ENCODE results near the gene MECP2. TPM values are rescaled to one million over a fixed set of nuclear protein-coding genes. Genes with fewer than 3 reads are reported as not detected.

MECP2 gene
- polyA plus RNA-seq, 4 donors, result 9.4 to 18.4 (median 12.9) TPM

DNA sequence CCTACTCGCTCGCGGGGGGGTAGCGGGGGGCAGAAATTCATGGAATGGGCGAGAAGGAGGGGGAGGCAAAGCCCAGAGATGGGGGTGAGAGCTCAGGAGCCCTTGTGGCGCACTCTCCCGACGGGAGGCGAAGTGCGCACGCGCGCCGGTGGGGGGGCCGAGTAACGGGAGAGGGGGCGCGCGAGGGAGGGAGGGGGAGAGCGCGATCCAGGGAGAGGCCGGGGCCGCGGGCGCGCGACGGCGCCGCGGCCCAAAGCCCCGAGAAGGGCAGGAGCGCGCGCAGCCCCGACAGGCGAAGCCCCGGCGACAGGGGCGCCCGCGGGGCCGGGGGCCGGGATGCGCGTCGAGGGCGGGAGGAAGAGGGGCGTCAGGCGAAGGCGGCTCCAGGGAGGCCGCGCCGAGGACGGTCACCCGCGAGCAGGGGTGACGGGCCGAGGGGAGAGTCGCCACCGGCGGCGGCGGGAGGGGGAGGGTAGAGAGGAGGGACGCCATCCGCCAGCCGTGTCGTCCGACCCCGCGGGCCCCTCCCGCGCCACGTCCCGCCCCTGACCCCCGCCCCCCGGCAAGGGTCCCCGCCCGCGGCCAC lies 421 bp downstream of the MECP2 start:
- FAIRE-seq, result no peak
- peak; percentile 38 to 71 for DNase-seq
- Histone ChIP-seq H3K27me3 (ENCODE audit: control insufficient read depth in 3 of 3, insufficient read depth in 3 of 3, low read length in 3 of 3) (no peaks in the 10 kb centered on the region), H3K4me3 (ENCODE audit: low read depth in 1 of 3, low read length in 3 of 3) (peak overlapping the region; percentile 61 to 83 (median 82)), H3K9me3 (ENCODE audit: control insufficient read depth in 2 of 2, insufficient read depth in 1 of 2, low read depth in 1 of 2, low read length in 1 of 2) (no peaks in the 10 kb centered on the region), H3K36me3 (ENCODE audit: control insufficient read depth in 3 of 3, insufficient read depth in 2 of 3, low read depth in 1 of 3, low read length in 3 of 3) (no peaks in the 10 kb centered on the region), H3K4me1 (ENCODE audit: control insufficient read depth in 3 of 3, insufficient read depth in 2 of 3, low read depth in 1 of 3, low read length in 2 of 3) (peaks cover 0 to 9% (median 7%) of the 10 kb centered on the region in 3 donors), H3K27ac (ENCODE audit: low read depth in 1 of 3, low read length in 2 of 3) (peak overlapping the region; percentile 63 to 92 (median 77))
- 0 to 36% (median 14%) methylated on average over 10 to 69 of the region's 80 CpGs for whole genome bisulfite sequencing, 3 donors

- H3K27me3 ChIP-seq (ENCODE audit: control insufficient read depth in 3 of 3, insufficient read depth in 3 of 3, low read length in 3 of 3), result no peaks in the 10 kb centered on the region
- H3K36me3 ChIP-seq (ENCODE audit: control insufficient read depth in 3 of 3, insufficient read depth in 2 of 3, low read depth in 1 of 3, low read length in 3 of 3), result peaks cover 0 to 3% (median 0%) of the 10 kb centered on the region in 3 donors
- H3K4me1 ChIP-seq (ENCODE audit: control insufficient read depth in 3 of 3, insufficient read depth in 2 of 3, low read depth in 1 of 3, low read length in 2 of 3), result peaks cover 0 to 9% (median 7%) of the 10 kb centered on the region in 3 donors
- 10 to 49% (median 29%) methylated on average over 31 of the region's 31 CpGs for WGBS, 3 donors
- H3K4me3 ChIP-seq (ENCODE audit: low read depth in 1 of 3, low read length in 3 of 3), result peak overlapping the region; percentile 61 to 83 (median 82)
- H3K27ac ChIP-seq (ENCODE audit: low read depth in 1 of 3, low read length in 2 of 3), result peak overlapping the region; percentile 41 to 92 (median 62)
- no peaks in the 10 kb centered on the region for H3K9me3 ChIP-seq (ENCODE audit: control insufficient read depth in 2 of 2, insufficient read depth in 1 of 2, low read depth in 1 of 2, low read length in 1 of 2)
- DNase-seq (peak in 1 of 2 donors; percentile 5), FAIRE-seq (no peak)
Observed at GRCh38 chrX:154096140-154097002, 1.1 kb downstream of the MECP2 start.

- Histone ChIP-seq H3K27me3 (ENCODE audit: control insufficient read depth in 3 of 3, insufficient read depth in 3 of 3, low read length in 3 of 3) (no peaks in the 10 kb centered on the region), H3K27ac (ENCODE audit: low read depth in 1 of 3, low read length in 2 of 3) (no peak overlapping the region), H3K4me1 (ENCODE audit: control insufficient read depth in 3 of 3, insufficient read depth in 2 of 3, low read depth in 1 of 3, low read length in 2 of 3) (peaks cover 0 to 9% (median 7%) of the 10 kb centered on the region in 3 donors), H3K36me3 (ENCODE audit: control insufficient read depth in 3 of 3, insufficient read depth in 2 of 3, low read depth in 1 of 3, low read length in 3 of 3) (peaks cover 0 to 5% (median 0%) of the 10 kb centered on the region in 3 donors), H3K9me3 (ENCODE audit: control insufficient read depth in 2 of 2, insufficient read depth in 1 of 2, low read depth in 1 of 2, low read length in 1 of 2) (no peaks in the 10 kb centered on the region), H3K4me3 (ENCODE audit: low read depth in 1 of 3, low read length in 3 of 3) (no peak overlapping the region)
- no peak for DNase-seq
- no peak for FAIRE-seq
- 44 to 59% (median 47%) methylated on average over 6 of the region's 6 CpGs for WGBS, 3 donors
Observed at GRCh38 chrX:154094833-154095232, 2.7 kb downstream of the MECP2 start.

DNA sequence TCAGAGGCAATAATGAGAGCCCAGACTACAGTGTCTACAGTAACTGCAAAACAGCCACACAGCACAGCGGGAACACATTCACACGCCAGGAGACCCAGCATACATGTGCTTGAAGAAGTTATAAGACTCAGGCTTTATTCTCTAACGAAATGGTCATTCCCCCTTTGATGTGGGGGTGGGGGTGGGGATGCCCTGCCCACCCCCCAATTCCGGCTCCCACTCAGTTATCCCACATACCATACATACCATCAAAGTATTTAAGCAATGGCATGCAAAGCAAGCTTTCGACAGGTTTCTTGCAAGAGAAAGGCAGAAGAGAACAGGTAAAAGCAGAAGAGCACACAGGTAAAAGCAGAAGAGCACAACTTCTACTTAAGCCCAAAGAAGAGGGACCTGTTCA lies 3.6 kb downstream of the MECP2 start:
- peaks cover 0 to 5% (median 0%) of the 10 kb centered on the region in 3 donors for H3K36me3 ChIP-seq (ENCODE audit: control insufficient read depth in 3 of 3, insufficient read depth in 2 of 3, low read depth in 1 of 3, low read length in 3 of 3)
- no peaks in the 10 kb centered on the region for H3K9me3 ChIP-seq (ENCODE audit: control insufficient read depth in 2 of 2, insufficient read depth in 1 of 2, low read depth in 1 of 2, low read length in 1 of 2)
- no peak overlapping the region for H3K27ac ChIP-seq (ENCODE audit: low read depth in 1 of 3, low read length in 2 of 3)
- H3K27me3 ChIP-seq (ENCODE audit: control insufficient read depth in 3 of 3, insufficient read depth in 3 of 3, low read length in 3 of 3), result no peaks in the 10 kb centered on the region
- no peak for FAIRE-seq
- peaks cover 0 to 9% (median 7%) of the 10 kb centered on the region in 3 donors for H3K4me1 ChIP-seq (ENCODE audit: control insufficient read depth in 3 of 3, insufficient read depth in 2 of 3, low read depth in 1 of 3, low read length in 2 of 3)
- H3K4me3 ChIP-seq (ENCODE audit: low read depth in 1 of 3, low read length in 3 of 3), result no peak overlapping the region
- WGBS, 3 donors, result 56 to 75% (median 72%) methylated on average over 5 of the region's 5 CpGs
- no peak for DNase-seq

GRCh38 chrX:154092371-154092770 lies 5.1 kb downstream of the MECP2 start:
- WGBS, 3 donors, result 69 to 87% (median 74%) methylated on average over 5 of the region's 5 CpGs
- Histone ChIP-seq H3K4me3 (ENCODE audit: low read depth in 1 of 3, low read length in 3 of 3) (no peak overlapping the region), H3K9me3 (ENCODE audit: control insufficient read depth in 2 of 2, insufficient read depth in 1 of 2, low read depth in 1 of 2, low read length in 1 of 2) (no peaks in the 10 kb centered on the region), H3K27ac (ENCODE audit: low read depth in 1 of 3, low read length in 2 of 3) (no peak overlapping the region), H3K36me3 (ENCODE audit: control insufficient read depth in 3 of 3, insufficient read depth in 2 of 3, low read depth in 1 of 3, low read length in 3 of 3) (peaks cover 0 to 5% (median 0%) of the 10 kb centered on the region in 3 donors), H3K4me1 (ENCODE audit: control insufficient read depth in 3 of 3, insufficient read depth in 2 of 3, low read depth in 1 of 3, low read length in 2 of 3) (peaks cover 0 to 9% (median 7%) of the 10 kb centered on the region in 3 donors), H3K27me3 (ENCODE audit: control insufficient read depth in 3 of 3, insufficient read depth in 3 of 3, low read length in 3 of 3) (no peaks in the 10 kb centered on the region)
- DNase-seq (no peak), FAIRE-seq (no peak)

- no peaks in the 10 kb centered on the region for H3K27me3 ChIP-seq (ENCODE audit: control insufficient read depth in 3 of 3, insufficient read depth in 3 of 3, low read length in 3 of 3)
- no peak overlapping the region for H3K27ac ChIP-seq (ENCODE audit: low read depth in 1 of 3, low read length in 2 of 3)
- H3K9me3 ChIP-seq (ENCODE audit: control insufficient read depth in 2 of 2, insufficient read depth in 1 of 2, low read depth in 1 of 2, low read length in 1 of 2), result no peaks in the 10 kb centered on the region
- H3K36me3 ChIP-seq (ENCODE audit: control insufficient read depth in 3 of 3, insufficient read depth in 2 of 3, low read depth in 1 of 3, low read length in 3 of 3), result peaks cover 0 to 5% (median 0%) of the 10 kb centered on the region in 3 donors
- WGBS, 3 donors, result 67 to 88% (median 77%) methylated on average over 8 of the region's 8 CpGs
- no peak overlapping the region for H3K4me3 ChIP-seq (ENCODE audit: low read depth in 1 of 3, low read length in 3 of 3)
- FAIRE-seq (no peak), DNase-seq (no peak)
- peaks cover 0 to 9% (median 7%) of the 10 kb centered on the region in 3 donors for H3K4me1 ChIP-seq (ENCODE audit: control insufficient read depth in 3 of 3, insufficient read depth in 2 of 3, low read depth in 1 of 3, low read length in 2 of 3)
Observed at GRCh38 chrX:154091678-154092077, 5.8 kb downstream of the MECP2 start.

DNA sequence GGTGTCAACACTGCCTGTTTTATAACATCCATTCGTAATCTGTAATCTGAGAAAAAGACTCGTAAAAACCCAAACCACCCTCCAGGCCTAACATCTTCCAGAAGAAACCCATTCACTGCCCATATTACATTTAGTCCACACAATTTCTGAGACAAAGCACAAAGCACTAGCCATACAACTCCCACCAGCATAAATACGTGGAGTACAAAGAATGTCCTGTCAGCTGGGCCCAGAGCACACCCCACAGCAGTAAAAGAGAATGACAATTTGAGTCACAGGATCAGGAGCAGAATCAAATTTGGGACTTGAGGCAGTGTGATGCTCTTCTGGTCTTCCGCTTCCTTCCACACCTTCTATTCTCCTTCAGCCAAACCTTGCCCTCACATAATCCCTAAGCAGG lies 6.8 kb downstream of the MECP2 start:
- Histone ChIP-seq H3K9me3 (ENCODE audit: control insufficient read depth in 2 of 2, insufficient read depth in 1 of 2, low read depth in 1 of 2, low read length in 1 of 2) (no peaks in the 10 kb centered on the region), H3K27ac (ENCODE audit: low read depth in 1 of 3, low read length in 2 of 3) (peak overlapping the region in 1 of 3 donors; percentile 24), H3K27me3 (ENCODE audit: control insufficient read depth in 3 of 3, insufficient read depth in 3 of 3, low read length in 3 of 3) (no peaks in the 10 kb centered on the region), H3K4me1 (ENCODE audit: control insufficient read depth in 3 of 3, insufficient read depth in 2 of 3, low read depth in 1 of 3, low read length in 2 of 3) (peaks cover 0 to 7% (median 5%) of the 10 kb centered on the region in 3 donors), H3K36me3 (ENCODE audit: control insufficient read depth in 3 of 3, insufficient read depth in 2 of 3, low read depth in 1 of 3, low read length in 3 of 3) (peaks cover 0 to 5% (median 0%) of the 10 kb centered on the region in 3 donors), H3K4me3 (ENCODE audit: low read depth in 1 of 3, low read length in 3 of 3) (no peak overlapping the region)
- 72 to 84% (median 76%) methylated on average over 4 of the region's 4 CpGs for WGBS, 3 donors
- DNase-seq, result no peak
- no peak for FAIRE-seq

DNA sequence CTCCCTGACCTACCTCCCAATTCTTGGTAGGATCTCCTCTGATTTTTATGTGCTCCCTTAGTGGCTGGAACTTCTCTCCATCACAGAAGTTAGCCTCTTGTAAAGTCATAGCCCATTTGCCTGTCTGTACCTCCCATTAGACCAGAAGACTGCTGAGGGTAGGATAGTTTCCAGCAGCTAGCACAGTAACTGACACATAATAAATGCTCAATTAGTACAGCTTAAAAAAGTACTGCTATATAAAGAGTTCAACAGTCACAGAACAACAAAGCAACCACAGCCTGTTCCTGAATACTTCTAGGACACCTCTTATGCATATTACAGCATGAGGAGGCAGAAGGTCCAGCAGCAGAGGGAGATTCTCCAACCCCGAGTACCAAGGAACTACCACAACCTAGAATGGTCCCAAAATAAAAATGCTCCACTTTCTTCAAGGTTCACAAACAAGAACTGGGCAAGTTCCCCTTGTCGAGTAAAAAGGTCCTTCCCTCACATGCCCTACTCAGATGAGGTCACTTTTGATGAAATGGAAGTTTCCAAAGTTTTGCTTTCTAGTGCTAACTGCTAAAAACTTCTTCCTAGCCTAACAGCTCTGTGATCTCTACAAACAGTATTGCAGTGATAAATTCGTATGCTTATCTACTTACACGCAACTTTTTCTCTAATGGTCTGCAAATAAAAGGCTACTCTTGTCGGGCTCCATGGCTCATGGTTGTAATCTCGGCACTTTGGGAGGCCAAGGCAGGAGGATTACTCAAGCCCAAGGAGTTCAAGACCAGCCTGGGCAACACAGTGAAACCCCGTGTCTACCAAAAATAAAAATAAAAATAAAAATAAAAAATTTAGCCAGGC lies 12.8 kb downstream of the MECP2 start:
- H3K4me3 ChIP-seq (ENCODE audit: low read depth in 1 of 3, low read length in 3 of 3), result no peak overlapping the region
- no peaks in the 10 kb centered on the region for H3K27me3 ChIP-seq (ENCODE audit: control insufficient read depth in 3 of 3, insufficient read depth in 3 of 3, low read length in 3 of 3)
- peaks cover 0 to 7% (median 0%) of the 10 kb centered on the region in 3 donors for H3K4me1 ChIP-seq (ENCODE audit: control insufficient read depth in 3 of 3, insufficient read depth in 2 of 3, low read depth in 1 of 3, low read length in 2 of 3)
- peaks cover 0 to 5% (median 0%) of the 10 kb centered on the region in 3 donors for H3K36me3 ChIP-seq (ENCODE audit: control insufficient read depth in 3 of 3, insufficient read depth in 2 of 3, low read depth in 1 of 3, low read length in 3 of 3)
- FAIRE-seq (no peak), DNase-seq (no peak)
- peak overlapping the region in 1 of 3 donors; percentile 31 for H3K27ac ChIP-seq (ENCODE audit: low read depth in 1 of 3, low read length in 2 of 3)
- H3K9me3 ChIP-seq (ENCODE audit: control insufficient read depth in 2 of 2, insufficient read depth in 1 of 2, low read depth in 1 of 2, low read length in 1 of 2), result no peaks in the 10 kb centered on the region
- 61 to 72% (median 65%) methylated on average over 7 of the region's 7 CpGs for WGBS, 3 donors

All from small intestine (tissue), 7 donors.